Rectal smooth muscle tissue (tissue), 1 donor: ENCODE data around the gene ADAMTSL4.
"Not testable (repeated sequence)": the region's sequence is repeated elsewhere in the genome, so short reads cannot be mapped to it uniquely, and the experiment has no call there.

Source experiments
- H3K27ac ChIP-seq: one replicate; pipeline ENCODE4 v1.7.0; 2013; ENCODE audit warnings: low read depth, low read length, inconsistent platforms
- H3K27me3 ChIP-seq: one replicate; pipeline ENCODE4 v1.7.0; 2013; ENCODE audit warnings: low read length; ENCODE audit not compliant: control insufficient read depth, insufficient read depth
- H3K36me3 ChIP-seq: one replicate; pipeline ENCODE4 v1.7.0; 2013; ENCODE audit warnings: low read length; ENCODE audit not compliant: control insufficient read depth, insufficient read depth
- H3K4me1 ChIP-seq: one replicate; pipeline ENCODE4 v1.7.0; 2013; ENCODE audit warnings: low read length; ENCODE audit not compliant: control insufficient read depth, insufficient read depth
- H3K4me3 ChIP-seq: one replicate; pipeline ENCODE4 v1.7.0; 2013; ENCODE audit warnings: low read length
- H3K9ac ChIP-seq: one replicate; pipeline ENCODE4 v1.7.0; 2013; ENCODE audit warnings: low read length

The ADAMTSL4 gene

GRCh38 chr1:150578272-150579109 is 29.3 kb downstream of the ADAMTSL4 start:
- Histone ChIP-seq H3K27me3 (no peaks in the 10 kb centered on the region), H3K9ac (peak overlapping the region; percentile 71), H3K4me3 (peak overlapping the region; percentile 75), H3K36me3 (peaks cover 27% of the 10 kb centered on the region), H3K27ac (peak overlapping the region; percentile 99), H3K4me1 (peaks cover 23% of the 10 kb centered on the region)

- Histone ChIP-seq H3K4me3 (peak within 1 kb of the TSS; percentile 75), H3K27me3 (no peaks in the 10 kb centered on the region), H3K27ac (peak within 1 kb of the TSS; percentile 99)
These were observed 30.1 kb downstream of the ADAMTSL4 start, which contains the start of gene MCL1 for GRCh38 chr1:150579110-150579944. Gene MCL1 (minus strand): TSS chr1:150579610. CDS start chr1:150579530, 80 bp downstream.

GRCh38 chr1:150579945-150580642 is 30.9 kb downstream of the ADAMTSL4 start:
- Histone ChIP-seq H3K36me3 (peaks cover 21% of the 10 kb centered on the region), H3K27ac (peak overlapping the region; percentile 99), H3K4me3 (peak overlapping the region; percentile 74), H3K27me3 (no peaks in the 10 kb centered on the region), H3K4me1 (peaks cover 19% of the 10 kb centered on the region), H3K9ac (peak overlapping the region; percentile 93)

More at GRCh38 chr1:150579110-150579944, 30.1 kb downstream of the ADAMTSL4 start, which contains the start of gene MCL1:
- peak within 1 kb of the TSS; percentile 93 for H3K9ac ChIP-seq
- peaks cover 23% of the 10 kb centered on the region for H3K4me1 ChIP-seq
- peaks cover 23% of the 10 kb centered on the region for H3K36me3 ChIP-seq

- H3K4me3 ChIP-seq, H3K27me3 ChIP-seq, H3K27ac ChIP-seq, H3K9ac ChIP-seq: not testable (repeated sequence)
- Histone ChIP-seq H3K36me3 (peaks cover 16% of the 10 kb centered on the region), H3K4me1 (peaks cover 11% of the 10 kb centered on the region)
These were observed 31.8 kb downstream of the ADAMTSL4 start for GRCh38 chr1:150580966-150581365.

GRCh38 chr1:150581437-150581836 is 32.2 kb downstream of the ADAMTSL4 start:
- H3K9ac ChIP-seq: not testable (repeated sequence)

GRCh38 chr1:150581962-150582361 is 32.8 kb downstream of the ADAMTSL4 start:
- H3K27ac ChIP-seq, H3K36me3 ChIP-seq, H3K4me3 ChIP-seq, H3K9ac ChIP-seq, H3K27me3 ChIP-seq, H3K4me1 ChIP-seq: not testable (repeated sequence)

More at GRCh38 chr1:150581437-150581836, 32.2 kb downstream of the ADAMTSL4 start:
- H3K27ac ChIP-seq, H3K4me1 ChIP-seq, H3K4me3 ChIP-seq, H3K27me3 ChIP-seq: not testable (repeated sequence)
- H3K36me3 ChIP-seq: peaks cover 12% of the 10 kb centered on the region

GRCh38 chr1:150582371-150582770 is 33.2 kb downstream of the ADAMTSL4 start:
- no peak overlapping the region for H3K9ac ChIP-seq
- no peak overlapping the region for H3K4me3 ChIP-seq
- H3K27me3 ChIP-seq: no peaks in the 10 kb centered on the region
- peaks cover 4% of the 10 kb centered on the region for H3K36me3 ChIP-seq
- H3K27ac ChIP-seq: no peak overlapping the region
- peaks cover 6% of the 10 kb centered on the region for H3K4me1 ChIP-seq

- no peaks in the 10 kb centered on the region for H3K27me3 ChIP-seq
- no peak overlapping the region for H3K9ac ChIP-seq
- H3K36me3 ChIP-seq: no peaks in the 10 kb centered on the region
- H3K4me3 ChIP-seq: no peak overlapping the region
- H3K4me1 ChIP-seq: no peaks in the 10 kb centered on the region
- no peak overlapping the region for H3K27ac ChIP-seq
These were observed 47.1 kb downstream of the ADAMTSL4 start for GRCh38 chr1:150596095-150596892.

GRCh38 chr1:150596976-150597375 is 47.8 kb downstream of the ADAMTSL4 start:
- Histone ChIP-seq H3K9ac (no peak overlapping the region), H3K4me3 (no peak overlapping the region), H3K4me1 (no peaks in the 10 kb centered on the region), H3K27me3 (no peaks in the 10 kb centered on the region), H3K36me3 (no peaks in the 10 kb centered on the region), H3K27ac (no peak overlapping the region)

- not testable (repeated sequence) for H3K27ac ChIP-seq, H3K9ac ChIP-seq, H3K36me3 ChIP-seq, H3K4me1 ChIP-seq, H3K4me3 ChIP-seq, H3K27me3 ChIP-seq
These were observed 49.1 kb downstream of the ADAMTSL4 start for GRCh38 chr1:150598346-150598745.

- Histone ChIP-seq H3K9ac (no peak overlapping the region), H3K36me3 (no peaks in the 10 kb centered on the region), H3K4me3 (no peak overlapping the region), H3K4me1 (peaks cover 3% of the 10 kb centered on the region), H3K27me3 (no peaks in the 10 kb centered on the region), H3K27ac (no peak overlapping the region)
These were observed 52.3 kb downstream of the ADAMTSL4 start for GRCh38 chr1:150601540-150601939.
